ENCODE measurements around the gene TPI1. TPM values are rescaled to one million over a fixed set of nuclear protein-coding genes. Genes with fewer than 3 reads are reported as not detected.

Gene TPI1
- total and polyA plus RNA-seq, 8 donors: 88.5 to 247 (median 128) TPM

DNA sequence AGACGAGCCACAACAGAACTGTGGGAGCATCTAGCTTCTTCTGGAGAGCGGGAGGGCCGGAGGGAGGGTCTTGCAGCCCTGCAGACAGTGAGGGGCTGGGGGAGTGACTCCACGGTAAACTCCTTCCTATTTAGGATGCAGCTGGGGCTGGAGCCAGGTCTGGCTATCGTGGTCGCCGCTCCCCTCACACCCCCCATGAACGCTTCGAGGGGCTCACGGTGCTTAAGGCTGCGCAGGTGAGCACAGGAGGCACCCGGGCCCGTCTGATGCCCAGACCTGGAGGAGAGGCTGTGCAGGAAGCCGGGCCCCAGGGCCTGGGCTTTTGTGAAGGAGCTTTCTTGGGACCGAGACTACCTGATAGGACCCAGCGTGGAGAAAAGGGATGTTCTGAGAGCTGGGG, 30.5 kb upstream of the TPI1 start:
- ATAC-seq (no peak), FAIRE-seq (no peak), DNase-seq (peak in 1 of 6 donors; percentile 33)
- H3K36me3 ChIP-seq: no peaks in the 10 kb centered on the region
- H3K9me3 ChIP-seq: no peaks in the 10 kb centered on the region
- intact Hi-C loops (cut with DNase I): loop anchor here in 1 of 3 donors (5.0 kb wide), 1 partner anchor 105 kb away; no protein-coding TSS in a partner anchor
- H3K27me3 ChIP-seq: no peaks in the 10 kb centered on the region
- 86 to 92% methylated on average over 16 of the region's 16 CpGs for WGBS, 2 donors
- TF ChIP-seq, protein P1, sequence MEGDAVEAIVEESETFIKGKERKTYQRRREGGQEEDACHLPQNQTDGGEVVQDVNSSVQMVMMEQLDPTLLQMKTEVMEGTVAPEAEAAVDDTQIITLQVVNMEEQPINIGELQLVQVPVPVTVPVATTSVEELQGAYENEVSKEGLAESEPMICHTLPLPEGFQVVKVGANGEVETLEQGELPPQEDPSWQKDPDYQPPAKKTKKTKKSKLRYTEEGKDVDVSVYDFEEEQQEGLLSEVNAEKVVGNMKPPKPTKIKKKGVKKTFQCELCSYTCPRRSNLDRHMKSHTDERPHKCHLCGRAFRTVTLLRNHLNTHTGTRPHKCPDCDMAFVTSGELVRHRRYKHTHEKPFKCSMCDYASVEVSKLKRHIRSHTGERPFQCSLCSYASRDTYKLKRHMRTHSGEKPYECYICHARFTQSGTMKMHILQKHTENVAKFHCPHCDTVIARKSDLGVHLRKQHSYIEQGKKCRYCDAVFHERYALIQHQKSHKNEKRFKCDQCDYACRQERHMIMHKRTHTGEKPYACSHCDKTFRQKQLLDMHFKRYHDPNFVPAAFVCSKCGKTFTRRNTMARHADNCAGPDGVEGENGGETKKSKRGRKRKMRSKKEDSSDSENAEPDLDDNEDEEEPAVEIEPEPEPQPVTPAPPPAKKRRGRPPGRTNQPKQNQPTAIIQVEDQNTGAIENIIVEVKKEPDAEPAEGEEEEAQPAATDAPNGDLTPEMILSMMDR (IDR thresholded peaks at IDR 0.05): no peak
- H3K27ac ChIP-seq: no peak overlapping the region
- no peaks in the 10 kb centered on the region for H3K4me1 ChIP-seq
- no peak overlapping the region for H3K4me3 ChIP-seq

DNA sequence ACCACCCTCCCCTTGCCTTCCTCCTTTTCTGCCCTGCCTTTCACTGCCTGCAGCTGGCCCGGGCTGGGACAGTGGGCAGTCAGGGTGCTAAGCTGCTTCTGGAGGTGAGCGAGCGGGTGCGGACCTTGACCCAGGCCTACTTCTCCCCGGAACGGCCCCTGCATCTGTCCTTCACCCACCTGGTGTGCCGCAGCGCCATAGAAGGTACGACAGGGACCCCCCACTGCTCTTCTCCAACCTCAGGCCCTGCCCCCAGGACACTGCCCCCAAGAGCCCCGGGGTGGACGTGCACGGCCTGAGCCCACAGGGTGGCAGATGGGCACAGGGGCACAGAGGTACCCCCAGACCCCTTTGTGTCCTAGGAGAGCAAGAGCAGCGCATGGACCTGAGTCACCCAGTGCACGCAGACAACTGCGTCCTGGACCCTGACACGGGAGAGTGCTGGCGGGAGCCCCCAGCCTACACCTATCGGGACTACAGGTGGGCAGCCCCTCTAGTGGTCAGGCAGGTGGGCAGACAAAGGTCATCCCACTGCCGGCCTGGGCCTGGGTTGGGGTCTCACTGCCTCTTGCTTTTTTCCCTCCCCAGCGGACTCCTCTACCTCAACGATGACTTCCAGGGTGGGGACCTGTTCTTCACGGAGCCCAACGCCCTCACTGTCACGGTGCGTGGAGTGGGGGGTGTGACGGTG, 29.8 kb upstream of the TPI1 start:
- TF ChIP-seq, protein P1 (IDR thresholded peaks at IDR 0.05): no peak
- Histone ChIP-seq H3K4me1 (no peaks in the 10 kb centered on the region), H3K27ac (no peak overlapping the region), H3K36me3 (no peaks in the 10 kb centered on the region), H3K9me3 (no peaks in the 10 kb centered on the region), H3K4me3 (no peak overlapping the region), H3K27me3 (no peaks in the 10 kb centered on the region)
- FAIRE-seq (no peak), ATAC-seq (no peak), DNase-seq (peak in 2 of 6 donors; percentile 39 to 48)
- intact Hi-C loops (cut with DNase I): loop anchor here in 1 of 3 donors (5.0 kb wide), 1 partner anchor 105 kb away; no protein-coding TSS in a partner anchor
- 93 to 97% methylated on average over 26 of the region's 26 CpGs for WGBS, 2 donors

DNA sequence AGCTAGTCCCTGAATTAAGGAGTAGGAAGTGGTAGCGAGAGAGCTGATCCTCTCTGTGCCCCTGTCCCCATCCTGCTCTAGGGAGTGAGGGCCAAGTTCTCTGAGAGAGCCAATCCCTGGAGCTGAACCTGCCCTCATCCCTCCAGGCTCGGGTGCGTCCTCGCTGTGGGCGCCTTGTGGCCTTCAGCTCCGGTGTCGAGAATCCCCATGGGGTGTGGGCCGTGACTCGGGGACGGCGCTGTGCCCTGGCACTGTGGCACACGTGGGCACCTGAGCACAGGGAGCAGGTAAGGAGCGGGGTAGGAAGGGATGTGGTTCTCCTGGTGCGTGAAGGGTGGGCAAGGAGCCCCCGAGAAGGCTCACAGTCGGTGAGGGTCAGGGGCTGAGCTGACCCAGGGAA, 28.5 kb upstream of the TPI1 start:
- ATAC-seq: no peak
- intact Hi-C loops (cut with DNase I): loop anchor here in 1 of 3 donors (5.0 kb wide), 1 partner anchor 107 kb away; no protein-coding TSS in a partner anchor
- WGBS, 2 donors: 90 to 91% methylated on average over 16 of the region's 16 CpGs
- H3K4me3 ChIP-seq: no peak overlapping the region
- no peak overlapping the region for H3K27ac ChIP-seq
- no peaks in the 10 kb centered on the region for H3K27me3 ChIP-seq
- H3K36me3 ChIP-seq: no peaks in the 10 kb centered on the region
- FAIRE-seq: no peak
- DNase-seq: no peak
- TF ChIP-seq, protein P1 (IDR thresholded peaks at IDR 0.05): no peak
- no peaks in the 10 kb centered on the region for H3K4me1 ChIP-seq
- H3K9me3 ChIP-seq: no peaks in the 10 kb centered on the region

DNA sequence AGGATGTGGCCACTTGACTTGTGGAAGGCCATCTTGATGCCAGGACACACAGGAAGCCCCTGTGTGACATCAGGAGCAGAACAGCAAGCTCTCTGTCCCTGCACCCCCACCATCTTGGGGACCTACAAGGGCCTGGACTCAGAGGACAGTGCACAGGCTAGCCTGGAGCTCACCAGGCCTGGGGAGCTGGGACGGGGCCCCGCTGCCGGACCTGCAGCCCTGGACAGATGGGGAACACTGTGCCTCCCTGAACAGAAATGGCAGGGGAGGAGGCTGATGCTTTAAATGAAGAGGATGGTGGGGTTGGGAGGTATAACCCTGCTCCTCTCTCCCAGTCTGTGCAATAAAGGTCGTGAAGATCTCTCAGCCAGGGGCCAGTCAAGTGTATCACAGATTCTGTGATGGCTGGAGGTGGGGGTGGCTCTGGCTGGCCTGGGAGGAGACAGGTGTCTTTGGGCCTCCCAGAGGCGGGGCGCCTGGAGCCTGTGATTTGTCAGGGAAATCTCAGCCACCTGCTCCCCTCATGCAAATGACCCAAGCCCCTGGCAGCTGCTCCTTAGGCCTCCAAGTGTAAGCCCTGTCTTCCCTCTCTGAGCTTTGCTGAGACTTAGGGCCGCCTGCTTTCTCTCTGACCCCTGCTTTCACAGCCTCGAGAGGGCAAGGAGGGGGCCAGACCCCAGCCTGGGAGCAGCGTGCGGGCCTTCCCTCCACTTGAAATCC, 27.7 kb upstream of the TPI1 start:
- Histone ChIP-seq H3K36me3 (no peaks in the 10 kb centered on the region), H3K4me3 (no peak overlapping the region), H3K27ac (no peak overlapping the region), H3K9me3 (no peaks in the 10 kb centered on the region), H3K4me1 (no peaks in the 10 kb centered on the region), H3K27me3 (no peaks in the 10 kb centered on the region)
- TF ChIP-seq, protein P1 (IDR thresholded peaks at IDR 0.05): no peak
- no peak for DNase-seq
- no peak for FAIRE-seq
- intact Hi-C loops (cut with DNase I): loop anchor here in 1 of 3 donors (5.0 kb wide), 1 partner anchor 107 kb away; no protein-coding TSS in a partner anchor
- 80 to 82% methylated on average over 9 to 10 of the region's 10 CpGs for WGBS, 2 donors
- ATAC-seq: no peak

Data from pancreas (tissue), 10 donors.